Measurements from ENCODE around the gene NPTX2. TPM values are rescaled to one million over a fixed set of nuclear protein-coding genes. Genes with fewer than 3 reads are reported as not detected.

NPTX2 gene
- total RNA-seq, 1 experiment from 2014 or later: not detected

- TF ChIP-seq ATF3 (IDR thresholded peaks at IDR 0.05): no peak
- no peak for TF ChIP-seq YY1 (IDR thresholded peaks at IDR 0.05; ENCODE audit: extremely low read depth, insufficient replicate concordance, low read depth, low read length)
- TF ChIP-seq EZH2phosphoT487 (IDR thresholded peaks at IDR 0.05; ENCODE audit: borderline replicate concordance): no peak
- Histone ChIP-seq H3K36me3 (ENCODE audit: control insufficient read depth in 1 of 2, insufficient read depth in 2 of 2, low read length in 2 of 2) (no peaks in the 10 kb centered on the region), H3K9me2 (ENCODE audit: insufficient read depth) (no peaks in the 10 kb centered on the region), H3K27me3 (ENCODE audit: insufficient read depth, low read length) (peaks cover 15% of the 10 kb centered on the region), H4K20me1 (ENCODE audit: insufficient read depth) (no peaks in the 10 kb centered on the region), H3K4me3 (replicated peaks in 1 of 2; ENCODE audit: low read depth in 1 of 2, low read length in 2 of 2) (no peak overlapping the region), H3K27ac (ENCODE audit: low read depth, low read length) (no peak overlapping the region), H2AFZ (ENCODE audit: low read depth, low read length, poor library complexity, severe bottlenecking) (no peak overlapping the region), H3K79me2 (ENCODE audit: insufficient read depth, low read length) (no peaks in the 10 kb centered on the region), H3K9me3 (ENCODE audit: control insufficient read depth in 1 of 2, insufficient read depth in 1 of 2, low read depth in 1 of 2, low read length in 2 of 2) (no peaks in the 10 kb centered on the region), H3K4me1 (ENCODE audit: control insufficient read depth in 1 of 2, insufficient read depth in 2 of 2, low read length in 2 of 2) (no peaks in the 10 kb centered on the region), H3K4me2 (ENCODE audit: low read length) (no peak overlapping the region), H3K9ac (ENCODE audit: low read length) (no peak overlapping the region)
- POLR2A ChIA-PET: no interaction called here
- CTCF ChIA-PET: no interaction called here
- BruUV-seq (replicated peaks): no TSS peak
- intact Hi-C loops (cut with micrococcal nuclease): no loop called here
- ATAC-seq: no peak
- RAD21 ChIA-PET (ENCODE audit: low non-redundant PET in 1 of 2, low total read pairs in 2 of 2, uncharacterized antibody in 2 of 2, unreplicated experiment in 2 of 2): no interaction called here
- no peak for DNase-seq (ENCODE audit: low read depth, low spot score)
These were observed 22.3 kb upstream of the NPTX2 start for GRCh38 chr7:98594787-98595186.

GRCh38 chr7:98598846-98599615 is 18.1 kb upstream of the NPTX2 start:
- Histone ChIP-seq H3K4me1 (ENCODE audit: control insufficient read depth in 1 of 2, insufficient read depth in 2 of 2, low read length in 2 of 2) (no peaks in the 10 kb centered on the region), H3K36me3 (ENCODE audit: control insufficient read depth in 1 of 2, insufficient read depth in 2 of 2, low read length in 2 of 2) (no peaks in the 10 kb centered on the region), H3K79me2 (ENCODE audit: insufficient read depth, low read length) (no peaks in the 10 kb centered on the region), H3K4me2 (ENCODE audit: low read length) (no peak overlapping the region), H3K4me3 (replicated peaks in 1 of 2; ENCODE audit: low read depth in 1 of 2, low read length in 2 of 2) (no peak overlapping the region), H3K27ac (ENCODE audit: low read depth, low read length) (no peak overlapping the region), H3K9me3 (ENCODE audit: control insufficient read depth in 1 of 2, insufficient read depth in 1 of 2, low read depth in 1 of 2, low read length in 2 of 2) (no peaks in the 10 kb centered on the region), H3K9me2 (ENCODE audit: insufficient read depth) (no peaks in the 10 kb centered on the region), H3K27me3 (ENCODE audit: insufficient read depth, low read length) (peaks cover 8% of the 10 kb centered on the region), H3K9ac (ENCODE audit: low read length) (no peak overlapping the region), H2AFZ (ENCODE audit: low read depth, low read length, poor library complexity, severe bottlenecking) (no peak overlapping the region), H4K20me1 (ENCODE audit: insufficient read depth) (no peaks in the 10 kb centered on the region)
- ChIA-PET POLR2A (no interaction called here), CTCF (no interaction called here), RAD21 (ENCODE audit: low non-redundant PET in 1 of 2, low total read pairs in 2 of 2, uncharacterized antibody in 2 of 2, unreplicated experiment in 2 of 2) (no interaction called here)
- DNase-seq (ENCODE audit: low read depth, low spot score) (no peak), ATAC-seq (no peak)
- intact Hi-C loops (cut with micrococcal nuclease): no loop called here
- BruUV-seq (replicated peaks): no TSS peak
- TF ChIP-seq SP1 (IDR thresholded peaks at IDR 0.05; ENCODE audit: low read depth) (no peak), ELF1 (IDR thresholded peaks at IDR 0.05; ENCODE audit: borderline replicate concordance, low read depth) (no peak), ATF3 (IDR thresholded peaks at IDR 0.05) (no peak), ZFX (IDR thresholded peaks at IDR 0.05) (no peak), REST (IDR thresholded peaks at IDR 0.05; ENCODE audit: low read depth) (no peak)

Data from HCT116 (cell line).